SU-DHL-6 (cell line): ENCODE measurements around the gene ZBTB24.

Experiments used
- H2AFZ ChIP-seq: fragments of 200-600 bp; sonication (generic); 2 replicates; pipeline ENCODE4 v1.6.1; 2014; ENCODE audit warnings: low read depth, mild to moderate bottlenecking, moderate library complexity, mixed read lengths, antibody characterized with exemption, low read length; ENCODE audit not compliant: severe bottlenecking
- H3F3A ChIP-seq: fragments of 200-600 bp; shearing (Covaris generic); 2 replicates; pipeline ENCODE4 v1.6.0; 2016; ENCODE audit warnings: antibody characterized with exemption, mild to moderate bottlenecking; ENCODE audit not compliant: insufficient read depth
- H3K27ac ChIP-seq: fragments of 200-600 bp; sonication (generic); 2 replicates; pipeline ENCODE4 v1.5.1; 2016; ENCODE audit warnings: low read depth, mild to moderate bottlenecking, low read length, moderate library complexity, mixed read lengths
- H3K27me3 ChIP-seq: fragments of 200-600 bp; sonication (generic), shearing (Covaris generic); 2 replicates; pipeline ENCODE4 v1.6.0; 2014; ENCODE audit warnings: mild to moderate bottlenecking, low read length
- H3K36me3 ChIP-seq: fragments of 200-600 bp; sonication (generic); 2 replicates; pipeline ENCODE4 v1.6.1; 2014; ENCODE audit warnings: mild to moderate bottlenecking, low read length, mixed read lengths
- H3K4me2 ChIP-seq: fragments of 300-600, 200-600 bp; shearing (Covaris generic), sonication (generic); 2 replicates; pipeline ENCODE4 v1.6.0; 2014; ENCODE audit warnings: low read length, low read depth, mild to moderate bottlenecking; ENCODE audit not compliant: poor library complexity, severe bottlenecking
- H3K4me3 ChIP-seq: fragments of 200-600 bp; sonication (generic); 2 replicates; pipeline ENCODE4 v1.5.1; 2014; ENCODE audit warnings: antibody characterized with exemption, low read length, mild to moderate bottlenecking, mixed read lengths; ENCODE audit not compliant: insufficient read depth, poor library complexity, severe bottlenecking
- H3K79me2 ChIP-seq: fragments of 200-600 bp; sonication (generic); 2 replicates; pipeline ENCODE4 v1.6.1; 2014; ENCODE audit warnings: mild to moderate bottlenecking, low read length, moderate library complexity; ENCODE audit not compliant: insufficient read depth
- H3K9ac ChIP-seq: fragments of 200-600 bp; sonication (generic); 2 replicates; pipeline ENCODE4 v1.7.0; 2014; ENCODE audit warnings: mild to moderate bottlenecking, low read length
- H3K9me2 ChIP-seq: fragments of 200-600 bp; sonication (generic); replicated peaks from 2 replicates; pipeline ENCODE4 v1.6.1; 2014; ENCODE audit warnings: low read length; ENCODE audit not compliant: insufficient read depth
- H3K9me3 ChIP-seq: fragments of 200-600 bp; sonication (generic); 2 replicates; pipeline ENCODE4 v1.6.1; 2014; ENCODE audit warnings: low read length, mixed read lengths; ENCODE audit not compliant: insufficient read depth
- H4K20me1 ChIP-seq: fragments of 200-600 bp; sonication (generic); 2 replicates; pipeline ENCODE4 v1.6.1; 2014; ENCODE audit warnings: low read depth, mild to moderate bottlenecking, antibody characterized with exemption, low read length, moderate library complexity, mixed read lengths
- EZH2phosphoT487 ChIP-seq: fragments of 200-600 bp; sonication (generic), shearing (Covaris generic); conservative IDR thresholded peaks from 2 replicates; pipeline ENCODE4 v1.6.1; 2018; ENCODE audit warnings: mild to moderate bottlenecking, antibody characterized with exemption, low read length, moderate library complexity, mixed read lengths
- TF ChIP-seq, protein P1 (sequence below): fragments of 200-600 bp; sonication (generic); IDR thresholded peaks from one replicate; pipeline ENCODE4 v1.5.1; 2017; ENCODE audit warnings: antibody characterized with exemption, mild to moderate bottlenecking, low read length, moderate library complexity; ENCODE audit not compliant: insufficient read depth, poor library complexity, severe bottlenecking

ZBTB24 gene

GRCh38 chr6:109511832-109512231, 28.8 kb upstream of the ZBTB24 start:
- Histone ChIP-seq H3K4me2 (no peak overlapping the region), H3K36me3 (no peaks in the 10 kb centered on the region), H3K4me3 (no peak overlapping the region), H2AFZ (no peak overlapping the region), H3K79me2 (no peaks in the 10 kb centered on the region), H3K9ac (no peak overlapping the region), H3K9me2 (no peaks in the 10 kb centered on the region), H3K9me3 (no peaks in the 10 kb centered on the region), H3K27ac (no peak overlapping the region), H3F3A (no peaks in the 10 kb centered on the region), H4K20me1 (no peaks in the 10 kb centered on the region), H3K27me3 (no peaks in the 10 kb centered on the region)
- TF ChIP-seq EZH2phosphoT487, result no peak
- TF ChIP-seq, protein P1, sequence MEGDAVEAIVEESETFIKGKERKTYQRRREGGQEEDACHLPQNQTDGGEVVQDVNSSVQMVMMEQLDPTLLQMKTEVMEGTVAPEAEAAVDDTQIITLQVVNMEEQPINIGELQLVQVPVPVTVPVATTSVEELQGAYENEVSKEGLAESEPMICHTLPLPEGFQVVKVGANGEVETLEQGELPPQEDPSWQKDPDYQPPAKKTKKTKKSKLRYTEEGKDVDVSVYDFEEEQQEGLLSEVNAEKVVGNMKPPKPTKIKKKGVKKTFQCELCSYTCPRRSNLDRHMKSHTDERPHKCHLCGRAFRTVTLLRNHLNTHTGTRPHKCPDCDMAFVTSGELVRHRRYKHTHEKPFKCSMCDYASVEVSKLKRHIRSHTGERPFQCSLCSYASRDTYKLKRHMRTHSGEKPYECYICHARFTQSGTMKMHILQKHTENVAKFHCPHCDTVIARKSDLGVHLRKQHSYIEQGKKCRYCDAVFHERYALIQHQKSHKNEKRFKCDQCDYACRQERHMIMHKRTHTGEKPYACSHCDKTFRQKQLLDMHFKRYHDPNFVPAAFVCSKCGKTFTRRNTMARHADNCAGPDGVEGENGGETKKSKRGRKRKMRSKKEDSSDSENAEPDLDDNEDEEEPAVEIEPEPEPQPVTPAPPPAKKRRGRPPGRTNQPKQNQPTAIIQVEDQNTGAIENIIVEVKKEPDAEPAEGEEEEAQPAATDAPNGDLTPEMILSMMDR, result no peak

DNA sequence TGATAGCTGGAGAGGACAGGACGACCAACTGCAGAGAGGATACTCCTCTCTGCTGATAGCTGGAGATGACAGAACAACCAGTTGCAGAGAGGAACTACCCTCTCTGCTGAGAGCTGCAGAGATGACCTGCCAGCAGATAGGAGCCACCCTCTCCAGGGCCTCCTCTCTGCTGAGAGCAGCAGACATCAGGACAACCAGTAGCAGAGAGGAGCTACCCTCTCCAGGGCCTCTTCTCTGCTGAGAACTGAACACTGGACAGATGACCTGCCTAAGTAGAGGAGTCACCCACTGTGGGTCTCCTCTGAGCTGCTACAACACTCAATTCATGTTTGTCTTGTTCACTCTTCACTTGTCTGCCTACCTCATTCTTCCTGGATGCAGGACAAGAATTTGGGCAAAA, 27.3 kb upstream of the ZBTB24 start:
- Histone ChIP-seq H3K27ac (no peak overlapping the region), H3K27me3 (no peaks in the 10 kb centered on the region), H3K79me2 (no peaks in the 10 kb centered on the region), H3K9ac (no peak overlapping the region), H3F3A (no peaks in the 10 kb centered on the region), H3K4me3 (no peak overlapping the region), H3K9me2 (no peaks in the 10 kb centered on the region), H3K4me2 (no peak overlapping the region), H3K9me3 (no peaks in the 10 kb centered on the region), H3K36me3 (no peaks in the 10 kb centered on the region), H2AFZ (no peak overlapping the region), H4K20me1 (no peaks in the 10 kb centered on the region)
- TF ChIP-seq, protein P1, result no peak
- no peak for TF ChIP-seq EZH2phosphoT487

DNA sequence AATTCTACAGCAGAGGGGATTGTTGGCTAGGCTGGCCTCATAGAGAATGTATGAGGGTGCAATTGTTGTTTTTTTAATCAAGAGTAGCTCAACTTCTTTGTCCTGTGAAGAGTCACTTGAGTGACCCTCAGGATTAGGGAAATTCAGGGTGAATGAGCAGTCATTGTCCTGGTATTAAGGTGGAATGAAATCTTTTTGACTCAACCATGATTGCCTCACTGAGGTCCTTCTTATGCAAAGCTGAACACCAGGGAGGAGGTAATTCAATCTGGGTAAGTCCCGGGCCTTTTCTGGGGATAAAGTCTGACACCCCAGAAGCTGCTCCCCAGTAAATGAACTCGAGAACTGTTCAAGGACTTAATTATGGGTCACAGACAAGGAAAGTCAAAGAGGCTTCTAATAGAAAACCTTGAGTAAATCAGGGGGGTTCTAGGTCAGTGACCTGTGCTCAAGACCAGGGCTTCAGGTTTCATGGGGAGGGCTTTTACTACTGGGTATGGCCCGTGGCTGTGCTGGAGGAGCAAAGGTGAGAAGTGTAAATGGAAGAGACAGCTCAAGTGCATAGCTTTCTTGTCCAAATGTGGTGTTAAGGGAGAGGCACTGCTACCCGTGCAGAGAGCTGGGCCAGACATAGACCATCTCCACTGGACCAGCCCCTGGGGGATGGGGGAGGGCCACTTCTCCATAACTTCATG, 25.3 kb upstream of the ZBTB24 start:
- no peaks in the 10 kb centered on the region for H4K20me1 ChIP-seq
- H2AFZ ChIP-seq, result no peak overlapping the region
- H3K9ac ChIP-seq, result no peak overlapping the region
- H3K4me2 ChIP-seq, result no peak overlapping the region
- H3F3A ChIP-seq, result no peaks in the 10 kb centered on the region
- no peaks in the 10 kb centered on the region for H3K9me3 ChIP-seq
- H3K4me3 ChIP-seq, result no peak overlapping the region
- TF ChIP-seq, protein P1, result no peak
- no peak for TF ChIP-seq EZH2phosphoT487
- no peaks in the 10 kb centered on the region for H3K79me2 ChIP-seq
- H3K36me3 ChIP-seq, result no peaks in the 10 kb centered on the region
- no peaks in the 10 kb centered on the region for H3K27me3 ChIP-seq
- no peak overlapping the region for H3K27ac ChIP-seq
- no peaks in the 10 kb centered on the region for H3K9me2 ChIP-seq
